HCT116 (cell line): ENCODE measurements around the gene PTPRA. TPM values are rescaled to one million over a fixed set of nuclear protein-coding genes. Genes with fewer than 3 reads are reported as not detected.

Experiments
- ATAC-seq: fragments of 200-7000 bp; cut with Tn5 transposase; 2 replicates; pipeline ENCODE4 v1.9.1; 2020; ENCODE audit warnings: mild to moderate bottlenecking, moderate library complexity
- BruUV-seq: library from RNA; stranded (reverse); fragments of 400-500 nt; replicated peaks from 2 replicates; lab custom pipeline; 2021; lab: Mats Ljungman, UMichigan
- CTCF ChIA-PET: fragments of 300-600 bp; sonication (Branson Sonifier 250); formaldehyde crosslinking; loops from one replicate; lab custom pipeline; 2021; ENCODE audit warnings: antibody characterized with exemption; lab: Charles Lee
- POLR2A ChIA-PET: fragments of 300-600, 350-600 bp; sonication (Branson Sonifier 250); formaldehyde crosslinking; loops from one replicate; lab custom pipeline; 2021; ENCODE audit warnings: antibody characterized with exemption; lab: Charles Lee
- RAD21 ChIA-PET, 2 experiments: fragments of 300-600 bp; sonication (Branson Sonifier 250); formaldehyde crosslinking; loops; one replicate each; lab custom pipeline; 2023; ENCODE audit warnings: low total read pairs in 2 of 2; ENCODE audit not compliant: uncharacterized antibody in 2 of 2, unreplicated experiment in 2 of 2, low non-redundant PET in 1 of 2; lab: Charles Lee
- DNase-seq: peaks from one replicate; pipeline ENCODE4 v3.0.0-alpha.2; 2010; ENCODE audit warnings: low read depth, low spot score
- H2AFZ ChIP-seq: fragments of 200-600 bp; shearing (Covaris generic), sonication (generic); 2 replicates; pipeline ENCODE4 v1.6.1; 2017; ENCODE audit warnings: low read depth, mixed run types, mixed read lengths, antibody characterized with exemption, low read length; ENCODE audit not compliant: poor library complexity, severe bottlenecking
- H3K27ac ChIP-seq: 2 replicates; pipeline ENCODE4 v1.5.1; 2012; ENCODE audit warnings: low read depth, low read length
- H3K27me3 ChIP-seq: fragments of 200-600 bp; sonication (generic); 2 replicates; pipeline ENCODE4 v1.6.1; 2016; ENCODE audit warnings: mixed run types, low read length, mixed read lengths; ENCODE audit not compliant: insufficient read depth
- H3K36me3 ChIP-seq, 2 experiments: fragments of 200-500 bp in 1 of 2; fragments of 200-600 bp in 1 of 2; sonication (Bioruptor generic) in 1 of 2; sonication (generic) in 1 of 2; 2 replicates each; pipeline versions ENCODE4 v1.5.1 to v1.6.1; 2014 to 2016; ENCODE audit warnings: low read length in 2 of 2, inconsistent platforms in 1 of 2, mixed read lengths in 1 of 2, mixed run types in 1 of 2; ENCODE audit not compliant: insufficient read depth in 2 of 2, control insufficient read depth in 1 of 2
- H3K4me1 ChIP-seq, 2 experiments: fragments of 200-600 bp in 1 of 2; sonication (generic) in 1 of 2; 2 replicates each; pipeline versions ENCODE4 v1.5.1 to v1.6.1; 2012 to 2017; ENCODE audit warnings: low read length in 2 of 2, inconsistent platforms in 1 of 2, mild to moderate bottlenecking in 1 of 2, mixed read lengths in 1 of 2, mixed run types in 1 of 2, moderate library complexity in 1 of 2; ENCODE audit not compliant: insufficient read depth in 2 of 2, control insufficient read depth in 1 of 2
- H3K4me2 ChIP-seq: fragments of 200-600 bp; sonication (generic); 2 replicates; pipeline ENCODE4 v1.6.1; 2017; ENCODE audit warnings: mixed run types, low read length, mixed read lengths
- H3K4me3 ChIP-seq, 2 experiments: fragments of 200-600 bp in 1 of 2; sonication (generic) in 1 of 2; replicated peaks in 1 of 2; 2 replicates each; pipeline ENCODE4 v1.5.1; 2011 to 2016; ENCODE audit warnings: low read length in 2 of 2, control low read depth in 1 of 2, low read depth in 1 of 2, mild to moderate bottlenecking in 1 of 2, mixed read lengths in 1 of 2, mixed run types in 1 of 2
- H3K79me2 ChIP-seq: fragments of 200-600 bp; sonication (generic); 2 replicates; pipeline ENCODE4 v1.6.1; 2017; ENCODE audit warnings: mild to moderate bottlenecking, mixed run types, low read length, moderate library complexity, mixed read lengths; ENCODE audit not compliant: insufficient read depth
- H3K9ac ChIP-seq: fragments of 200-600 bp; sonication (generic); 2 replicates; pipeline ENCODE4 v1.6.1; 2016; ENCODE audit warnings: low read length, mixed read lengths
- H3K9me2 ChIP-seq: fragments of 200-600 bp; sonication (generic), shearing (Covaris generic); 2 replicates; pipeline ENCODE4 v1.6.1; 2017; ENCODE audit warnings: mixed run types, mild to moderate bottlenecking, moderate library complexity; ENCODE audit not compliant: insufficient read depth
- H3K9me3 ChIP-seq, 2 experiments: fragments of 200-500 bp in 1 of 2; fragments of 200-600 bp in 1 of 2; sonication (Bioruptor generic) in 1 of 2; sonication (generic) in 1 of 2; 2 replicates each; pipeline ENCODE4 v1.6.1; 2014 to 2017; ENCODE audit warnings: low read length in 2 of 2, mixed read lengths in 2 of 2, inconsistent platforms in 1 of 2, low read depth in 1 of 2, mild to moderate bottlenecking in 1 of 2, mixed run types in 1 of 2, moderate library complexity in 1 of 2; ENCODE audit not compliant: control insufficient read depth in 1 of 2, insufficient read depth in 1 of 2
- H4K20me1 ChIP-seq: fragments of 200-600 bp; sonication (generic), shearing (Covaris generic); 2 replicates; pipeline ENCODE4 v1.6.1; 2017; ENCODE audit warnings: mixed run types, mild to moderate bottlenecking, moderate library complexity; ENCODE audit not compliant: insufficient read depth
- CEBPB ChIP-seq: IDR thresholded peaks from 2 replicates; pipeline ENCODE4 v1.6.1; 2012; ENCODE audit warnings: low read depth
- CTCF ChIP-seq, 3 experiments: fragments of 200-600 bp in 1 of 3; sonication (generic) in 1 of 3; IDR thresholded peaks in 2 of 3; conservative IDR thresholded peaks in 1 of 3; 2 replicates each; pipeline ENCODE4 v1.5.1; 2012 to 2017; ENCODE audit warnings: low read depth in 2 of 3, low read length in 2 of 3, antibody characterized with exemption in 1 of 3, borderline replicate concordance in 1 of 3, control low read depth in 1 of 3, mild to moderate bottlenecking in 1 of 3, mixed read lengths in 1 of 3, mixed run types in 1 of 3, moderate library complexity in 1 of 3; ENCODE audit not compliant: insufficient read depth in 1 of 3
- EGR1 ChIP-seq: IDR thresholded peaks from 2 replicates; pipeline ENCODE4 v1.6.1; 2012; ENCODE audit warnings: low read depth
- ELF1 ChIP-seq: IDR thresholded peaks from 2 replicates; pipeline ENCODE4 v1.6.1; 2012; ENCODE audit warnings: low read depth, borderline replicate concordance
- EZH2 ChIP-seq: fragments of 200-600 bp; sonication (generic); IDR thresholded peaks from 2 replicates; pipeline ENCODE4 v1.6.1; 2017; ENCODE audit warnings: antibody characterized with exemption, mixed run types
- EZH2phosphoT487 ChIP-seq: fragments of 200-600 bp; IDR thresholded peaks from 2 replicates; pipeline ENCODE4 v1.6.1; 2018; ENCODE audit warnings: antibody characterized with exemption, borderline replicate concordance
- FOSL1 ChIP-seq: IDR thresholded peaks from 2 replicates; pipeline ENCODE4 v1.6.1; 2012; ENCODE audit warnings: low read depth
- MAX ChIP-seq: IDR thresholded peaks from 2 replicates; pipeline ENCODE4 v1.6.1; 2012
- POLR2AphosphoS5 ChIP-seq: IDR thresholded peaks from 2 replicates; pipeline ENCODE4 v1.6.1; 2011; ENCODE audit warnings: mild to moderate bottlenecking, low read depth, low read length, moderate library complexity
- SRF ChIP-seq: IDR thresholded peaks from 2 replicates; pipeline ENCODE4 v1.6.1; 2012; ENCODE audit warnings: low read depth
- intact Hi-C: fragments of 100-400 bp; cut with micrococcal nuclease; formaldehyde crosslinking; loops from 2 replicates; pipeline ENCODE4 v1.10.0; 2022
- total RNA-seq: library from RNA; stranded (reverse); gene quantifications from one replicate; pipeline ENCODE4 v1.2.1, GENCODE V29; 2021; ENCODE audit not compliant: unreplicated experiment

Gene PTPRA
- total RNA-seq, 1 experiment from 2014 or later: 44.6 TPM

GRCh38 chr20:2838170-2838797 is 35.0 kb upstream of the PTPRA start:
- no peak overlapping the region for H3K9ac ChIP-seq

More at GRCh38 chr20:2838170-2838797, 35.0 kb upstream of the PTPRA start:
- no peak overlapping the region for H3K27ac ChIP-seq
- H3K27me3 ChIP-seq: no peaks in the 10 kb centered on the region
- no peaks in the 10 kb centered on the region for H3K9me2 ChIP-seq
- CTCF ChIA-PET: no interaction called here
- POLR2A ChIA-PET: no interaction called here
- peaks cover 13 to 20% of the 10 kb centered on the region in 2 experiments; a peak in 3 of 4 replicates for H3K4me1 ChIP-seq
- RAD21 ChIA-PET: no interaction called here
- H3K4me3 ChIP-seq: no peak overlapping the region
- H2AFZ ChIP-seq: no peak overlapping the region
- intact Hi-C loops: no loop called here
- no peaks in the 10 kb centered on the region for H3K36me3 ChIP-seq
- ATAC-seq: no peak
- H4K20me1 ChIP-seq: no peaks in the 10 kb centered on the region
- DNase-seq: no peak
- TF ChIP-seq MAX (no peak), EZH2 (no peak), ELF1 (no peak), EGR1 (no peak), EZH2phosphoT487 (no peak), POLR2AphosphoS5 (no peak), CTCF (IDR thresholded peaks at IDR 0.05 in 2 of 3, conservative IDR thresholded peaks at IDR 0.05 in 1 of 3; ENCODE audit: borderline replicate concordance in 1 of 3, insufficient read depth in 1 of 3, low read depth in 2 of 3, low read length in 2 of 3) (no peak), CEBPB (no peak), SRF (no peak), FOSL1 (no peak)
- BruUV-seq: no TSS peak
- peaks cover 12% of the 10 kb centered on the region for H3K79me2 ChIP-seq
- no peaks in the 10 kb centered on the region for H3K9me3 ChIP-seq
- H3K4me2 ChIP-seq: no peak overlapping the region
